Activated CD4-positive, alpha-beta T cell treated with anti-CD3 and anti-CD28 coated beads, Interleukin-2, Interleukin-4, amounts not matched to agents 100 ng/mL and 50 ng/mL, durations not matched to agents 16 hours and 8 hours (primary cell): ENCODE results near the gene CCT5.

Source experiments
- DNase-seq: peaks from one replicate; pipeline ENCODE4 v3.0.0-alpha.2; 2020; ENCODE audit warnings: low spot score

The CCT5 gene

DNA sequence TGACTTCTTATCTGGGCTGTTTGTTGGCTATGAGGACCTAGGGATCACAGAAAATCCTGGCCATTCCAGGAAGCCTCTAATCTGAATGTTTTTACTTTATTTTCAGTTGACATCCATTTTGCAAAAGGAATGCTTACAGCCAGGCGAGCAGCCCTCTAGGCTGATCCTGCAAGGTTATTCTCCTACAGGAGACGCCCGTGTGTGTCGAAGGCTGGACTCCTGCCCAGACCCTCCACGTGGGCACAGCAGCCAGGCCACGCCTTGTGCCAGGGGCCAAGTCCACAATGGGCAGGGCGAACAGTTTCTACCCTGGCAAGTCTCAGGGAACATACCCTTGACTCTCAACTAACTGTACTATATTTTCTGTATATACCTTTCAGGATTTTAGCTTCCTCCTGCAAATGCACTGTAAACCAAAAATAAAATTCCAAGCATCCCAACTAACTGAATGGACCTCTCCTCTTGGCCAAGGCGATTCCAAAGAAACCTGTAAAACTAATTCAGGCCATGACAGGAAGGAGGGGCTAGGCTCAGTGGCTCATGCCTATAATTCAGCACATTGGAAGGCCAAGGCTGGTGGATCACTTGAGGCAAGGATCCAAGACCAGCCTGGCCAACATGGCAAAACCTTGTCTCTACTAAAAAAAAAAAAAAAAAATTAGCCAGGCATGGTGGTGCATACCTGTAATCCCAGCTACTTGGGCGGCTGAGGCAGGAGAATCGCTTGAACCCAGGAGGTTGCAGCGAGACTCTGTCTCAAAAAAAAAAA, 51.9 kb downstream of the CCT5 start:
- no peak for DNase-seq

DNA sequence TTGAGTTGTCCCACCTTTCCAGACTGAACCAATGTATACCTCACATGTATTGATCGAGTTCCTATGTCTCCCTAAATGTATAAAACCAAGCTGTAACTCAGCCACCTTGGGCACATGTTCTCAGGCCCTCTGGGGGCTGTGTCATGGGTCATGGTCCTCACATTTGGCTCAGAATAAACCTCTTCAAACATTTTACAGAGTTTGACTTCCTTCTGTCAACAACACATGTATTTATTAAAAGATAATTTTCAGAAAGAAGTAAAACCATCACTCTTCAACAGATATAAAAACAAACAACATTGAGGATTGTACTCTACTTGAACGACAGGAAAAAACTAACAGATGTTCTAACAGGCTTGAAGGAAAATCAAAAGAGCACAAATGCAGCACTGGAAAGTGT, 53.1 kb downstream of the CCT5 start:
- DNase-seq: no peak

- DNase-seq: no peak
Measured at GRCh38 chr5:10303699-10304170, 53.7 kb downstream of the CCT5 start.

GRCh38 chr5:10304932-10305331, 54.9 kb downstream of the CCT5 start:
- no peak for DNase-seq

GRCh38 chr5:10306114-10306513, 56.0 kb downstream of the CCT5 start:
- DNase-seq: no peak

GRCh38 chr5:10306806-10307205, 56.7 kb downstream of the CCT5 start:
- DNase-seq: no peak

DNA sequence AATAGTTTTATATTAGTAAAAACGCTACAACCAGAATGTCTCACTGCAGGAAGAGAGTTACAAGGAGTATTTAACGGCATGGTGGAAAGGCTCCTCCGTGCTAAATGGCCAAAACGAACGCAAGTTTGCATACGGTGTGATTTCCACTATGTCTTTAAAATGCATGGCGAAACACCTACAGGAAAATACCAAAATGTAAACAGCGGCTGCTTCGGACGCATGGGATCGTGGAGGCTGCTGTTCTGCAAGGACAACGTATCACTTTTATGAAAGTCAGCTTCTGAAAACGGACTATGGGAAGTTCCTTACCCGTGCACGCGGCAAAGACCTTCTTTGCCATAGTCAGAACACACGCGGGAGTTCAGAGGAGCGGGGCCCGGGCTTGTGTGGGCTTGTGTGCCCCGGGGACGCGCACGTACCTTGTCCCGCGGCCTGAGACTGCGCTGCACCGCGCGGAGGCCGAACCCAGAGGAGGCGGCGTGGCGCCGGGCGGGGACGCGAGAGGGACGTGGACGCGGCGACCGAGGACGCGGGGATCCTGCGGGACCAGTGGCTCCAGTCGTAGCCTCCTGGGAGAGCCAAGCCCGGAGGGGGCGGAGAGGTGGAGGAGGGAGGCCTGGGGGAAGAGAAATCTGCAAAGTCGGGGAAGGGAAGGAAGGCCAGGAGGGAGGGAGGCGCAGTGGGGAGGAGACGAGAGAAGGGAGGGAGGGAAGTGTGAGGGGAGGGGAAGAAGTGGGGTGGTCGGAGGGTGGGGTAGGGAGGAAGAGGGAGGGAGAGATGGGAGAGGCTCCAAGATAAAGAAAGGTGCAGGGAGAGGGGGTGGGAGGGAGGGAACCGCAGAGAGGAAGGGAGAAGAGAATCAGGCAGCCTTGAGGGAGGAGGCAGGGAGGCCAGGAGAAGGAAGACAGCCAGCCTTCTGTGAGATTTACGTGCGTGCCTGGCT, 57.4 kb downstream of the CCT5 start, which contains the start of gene CMBL:
Gene CMBL (minus strand): TSS at position 697 of the 943 bp plus-strand sequence. CDS start 17,140 bp downstream, outside the sequence.
- no peak for DNase-seq

- no peak for DNase-seq
Measured at GRCh38 chr5:10308844-10309243, 58.8 kb downstream of the CCT5 start.

- no peak for DNase-seq
Measured at GRCh38 chr5:10310066-10310779, 60.1 kb downstream of the CCT5 start.

GRCh38 chr5:10310835-10311570, 60.9 kb downstream of the CCT5 start:
- peak; percentile 21 for DNase-seq

GRCh38 chr5:10311595-10312425, 61.7 kb downstream of the CCT5 start:
- DNase-seq: no peak

DNA sequence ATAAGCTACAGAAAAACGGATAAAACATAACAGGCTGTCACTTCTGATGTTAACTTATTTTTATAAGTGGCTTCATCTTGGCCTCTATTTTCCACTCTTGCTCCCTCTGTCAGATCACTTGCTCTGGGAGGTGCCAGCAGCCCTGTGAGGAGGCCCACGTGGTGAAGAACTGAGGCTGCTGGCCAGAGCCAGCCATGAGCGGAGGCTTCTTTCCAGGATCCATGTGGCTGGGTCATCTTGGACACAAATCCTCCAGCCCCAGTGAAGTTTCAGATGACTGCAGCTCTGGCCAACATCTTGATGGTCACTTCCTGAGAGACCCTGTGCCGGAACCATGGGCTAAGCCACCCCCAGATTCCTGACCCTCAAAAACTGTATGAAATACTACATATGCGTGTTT, 65.1 kb downstream of the CCT5 start:
- DNase-seq: no peak
